GM23248 (cell line): Measurements from ENCODE around the gene SLC34A3. TPM values are rescaled to one million over a fixed set of nuclear protein-coding genes. Genes with fewer than 3 reads are reported as not detected.

Experiments used
- DNase-seq: peaks from one replicate; pipeline ENCODE4 v3.0.0-alpha.2; 2015
- H2AFZ ChIP-seq: fragments of 200-600 bp; sonication (generic); 2 replicates; pipeline ENCODE4 v1.6.1; 2016; ENCODE audit warnings: antibody characterized with exemption
- H3F3A ChIP-seq: fragments of 200-600 bp; sonication (generic); 2 replicates; pipeline ENCODE4 v1.6.1; 2016; ENCODE audit warnings: mild to moderate bottlenecking, antibody characterized with exemption, mixed run types; ENCODE audit not compliant: insufficient read depth
- H3K27ac ChIP-seq: fragments of 200-600 bp; sonication (generic); 2 replicates; pipeline ENCODE4 v1.5.1; 2016; ENCODE audit warnings: mild to moderate bottlenecking
- H3K27me3 ChIP-seq: fragments of 200-600 bp; sonication (generic); replicated peaks from 2 replicates; pipeline ENCODE4 v1.6.1; 2016; ENCODE audit warnings: mild to moderate bottlenecking; ENCODE audit not compliant: insufficient read depth
- H3K36me3 ChIP-seq: fragments of 200-600 bp; sonication (generic); 2 replicates; pipeline ENCODE4 v1.6.1; 2016; ENCODE audit warnings: low read depth, mild to moderate bottlenecking
- H3K4me1 ChIP-seq: fragments of 200-600 bp; sonication (generic); 2 replicates; pipeline ENCODE4 v1.6.1; 2016; ENCODE audit warnings: mild to moderate bottlenecking; ENCODE audit not compliant: insufficient read depth
- H3K4me2 ChIP-seq: fragments of 200-600 bp; sonication (generic); one replicate; pipeline ENCODE4 v1.6.1; 2016; ENCODE audit warnings: mild to moderate bottlenecking; ENCODE audit not compliant: unreplicated experiment
- H3K4me3 ChIP-seq: fragments of 200-600 bp; sonication (generic); 2 replicates; pipeline ENCODE4 v1.5.1; 2016; ENCODE audit warnings: mild to moderate bottlenecking
- H3K79me2 ChIP-seq: fragments of 200-600 bp; sonication (generic); 2 replicates; pipeline ENCODE4 v1.6.1; 2016; ENCODE audit warnings: mild to moderate bottlenecking; ENCODE audit not compliant: insufficient read depth
- H3K9ac ChIP-seq: fragments of 200-600 bp; sonication (generic); 2 replicates; pipeline ENCODE4 v1.6.1; 2016; ENCODE audit warnings: mild to moderate bottlenecking
- H3K9me2 ChIP-seq: fragments of 200-600 bp; sonication (generic); 2 replicates; pipeline ENCODE4 v1.6.1; 2016; ENCODE audit warnings: mixed run types, mild to moderate bottlenecking, moderate library complexity; ENCODE audit not compliant: insufficient read depth
- H3K9me3 ChIP-seq: fragments of 200-600 bp; sonication (generic); one replicate; pipeline ENCODE4 v1.6.1; 2017; ENCODE audit warnings: low read depth
- H4K20me1 ChIP-seq: fragments of 200-600 bp; sonication (generic); 2 replicates; pipeline ENCODE4 v1.6.0; 2016; ENCODE audit not compliant: insufficient read depth
- EZH2 ChIP-seq: fragments of 200-600 bp; sonication (generic); IDR thresholded peaks from 2 replicates; pipeline ENCODE4 v1.6.1; 2018; ENCODE audit warnings: antibody characterized with exemption, mild to moderate bottlenecking; ENCODE audit not compliant: insufficient read depth, poor library complexity, severe bottlenecking
- EZH2phosphoT487 ChIP-seq: fragments of 200-600 bp; sonication (generic); IDR thresholded peaks from 2 replicates; pipeline ENCODE4 v1.6.1; 2018; ENCODE audit warnings: antibody characterized with exemption, moderate library complexity, mild to moderate bottlenecking, low read depth; ENCODE audit not compliant: insufficient read depth
- WGBS, 2 experiments: methylation state at CpG; one replicate each; pipeline ENCODE4 v1.1.6; 2015 to 2017; ENCODE audit warnings: low lambda C conversion rate in 2 of 2, low coverage in 1 of 2; ENCODE audit errors: missing lambda C conversion rate in 2 of 2; 5-methylcytosine and 5-hydroxymethylcytosine counted together
- in situ Hi-C: fragments of 300-500 bp; cut with MboI; formaldehyde crosslinking; loops from 2 replicates; pipeline ENCODE4 v1.15.0; 2020
- polyA plus RNA-seq: library from polyadenylated mRNA; unstranded; fragments of >200 nt; fragmentation: Nextera tagmentation; extraction: Ambion mirVana; gene quantifications from 2 replicates; pipeline ENCODE4 v1.2.1, GENCODE V29; 2016
- total RNA-seq: library from RNA; depleted of rRNA; stranded (reverse); fragments of >200 nt; shearing (Covaris generic); gene quantifications from 2 replicates; pipeline ENCODE4 v1.2.3, GENCODE V29; 2014

SLC34A3 gene
- total and polyA plus RNA-seq, 2 experiments from 2014 or later = not detected

DNA sequence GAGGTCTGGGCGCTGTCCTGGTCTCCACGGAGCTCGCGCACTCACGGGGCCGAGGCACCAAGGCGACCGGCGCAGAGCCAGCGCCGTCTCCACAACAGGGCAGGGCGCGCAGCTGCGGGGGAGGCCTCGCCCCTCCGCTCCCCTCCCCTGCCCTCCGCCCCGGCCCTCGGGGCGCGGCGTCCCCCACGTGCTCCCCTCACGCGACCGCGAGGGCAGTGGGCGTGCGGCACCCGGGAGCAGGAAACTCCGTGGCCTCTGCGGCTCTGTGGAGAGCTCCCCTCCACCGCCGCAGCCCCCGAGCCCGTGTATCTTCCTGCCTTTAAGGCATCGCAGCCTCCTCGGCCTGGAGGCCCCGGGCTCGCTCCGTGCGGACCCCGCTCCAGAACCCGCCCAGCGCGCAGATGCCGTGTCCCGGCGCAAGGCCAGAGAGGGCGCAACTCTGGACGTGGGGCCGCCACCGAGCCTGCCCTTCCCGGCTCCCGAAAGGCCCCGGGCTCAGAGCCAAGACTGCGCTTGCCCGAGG, 9.7 kb downstream of the SLC34A3 start:
- peaks cover 18% of the 10 kb centered on the region for H3K36me3 ChIP-seq
- peak; percentile 92 for DNase-seq
- in situ Hi-C loops = no loop called here
- H3K27me3 ChIP-seq = no peaks in the 10 kb centered on the region
- H3K79me2 ChIP-seq = peaks cover 54% of the 10 kb centered on the region
- H2AFZ ChIP-seq = peak overlapping the region; percentile 55
- peaks cover 22% of the 10 kb centered on the region for H3F3A ChIP-seq
- peaks cover 19% of the 10 kb centered on the region; the same call in 1 of the 2 replicates for H4K20me1 ChIP-seq
- H3K4me3 ChIP-seq = peak overlapping the region; percentile 78
- H3K9me2 ChIP-seq = no peaks in the 10 kb centered on the region
- peaks cover 13% of the 10 kb centered on the region; the same call in 1 of the 2 replicates for H3K4me1 ChIP-seq
- peak overlapping the region; percentile 95 for H3K27ac ChIP-seq
- H3K9me3 ChIP-seq = no peaks in the 10 kb centered on the region
- H3K9ac ChIP-seq = peak overlapping the region; percentile 95
- 1% methylated on average over 28 to 49 of the region's 58 CpGs for WGBS, 2 experiments
- TF ChIP-seq EZH2phosphoT487 = no peak
- H3K4me2 ChIP-seq = peak overlapping the region; percentile 95

DNA sequence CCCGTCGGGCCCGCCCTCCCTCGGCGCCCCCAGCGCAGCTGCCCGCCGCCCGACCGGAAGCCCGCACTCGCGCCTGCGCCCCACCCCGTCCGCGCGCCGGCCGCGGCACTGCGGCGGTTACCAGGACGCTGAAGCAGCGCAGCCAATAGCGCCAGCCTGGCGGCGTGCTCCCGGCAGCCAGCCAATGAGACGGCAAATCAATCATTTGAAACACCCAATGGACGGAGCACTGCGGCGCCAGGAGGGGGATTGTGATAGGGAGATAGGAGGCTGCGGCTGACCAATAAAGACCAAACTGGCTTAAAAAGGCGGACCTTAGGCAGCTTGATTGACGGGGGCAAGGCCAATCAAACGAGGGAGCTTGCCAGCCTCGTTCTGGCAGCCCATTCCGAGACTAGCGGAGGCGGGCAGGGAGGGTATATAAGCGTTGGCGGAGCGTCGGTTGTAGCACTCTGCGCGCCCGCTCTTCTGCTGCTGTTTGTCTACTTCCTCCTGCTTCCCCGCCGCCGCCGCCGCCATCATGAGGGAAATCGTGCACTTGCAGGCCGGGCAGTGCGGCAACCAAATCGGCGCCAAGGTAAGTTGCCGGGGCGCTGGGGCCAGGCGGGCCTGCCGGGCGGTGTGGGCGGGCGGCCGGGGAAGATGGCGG, 10.3 kb downstream of the SLC34A3 start, which contains the start of gene TUBB4B:
Gene TUBB4B, plus strand, starts transcription at position 447 of the 649 bp plus-strand sequence. Its CDS starts 74 bp downstream, at position 521.
- DNase-seq = peak; percentile 100
- Histone ChIP-seq H3K4me3 (peak within 1 kb of the TSS; percentile 84), H3K27me3 (no peaks in the 10 kb centered on the region), H3K9ac (peak within 1 kb of the TSS; percentile 95), H3K4me1 (peaks cover 13% of the 10 kb centered on the region; the same call in 1 of the 2 replicates), H3K27ac (peak within 1 kb of the TSS; percentile 95), H3F3A (peaks cover 22% of the 10 kb centered on the region), H4K20me1 (peaks cover 19% of the 10 kb centered on the region; the same call in 1 of the 2 replicates), H3K4me2 (peak within 1 kb of the TSS; percentile 95), H3K36me3 (peaks cover 18% of the 10 kb centered on the region), H3K79me2 (peaks cover 54% of the 10 kb centered on the region), H3K9me3 (no peaks in the 10 kb centered on the region), H2AFZ (peak within 1 kb of the TSS; percentile 55), H3K9me2 (no peaks in the 10 kb centered on the region)
- WGBS, 2 experiments = 1% methylated on average over 41 to 67 of the region's 67 CpGs
- TF ChIP-seq EZH2phosphoT487 = no peak
- TF ChIP-seq EZH2 = no peak
- in situ Hi-C loops = no loop called here

GRCh38 chr9:137241490-137242268, 11.0 kb downstream of the SLC34A3 start:
- Histone ChIP-seq H3K27me3 (no peaks in the 10 kb centered on the region), H3F3A (peaks cover 22% of the 10 kb centered on the region), H3K27ac (peak overlapping the region; percentile 82), H2AFZ (no peak overlapping the region), H3K4me3 (peak overlapping the region; percentile 84), H3K4me2 (peak overlapping the region; percentile 90), H3K79me2 (peaks cover 54% of the 10 kb centered on the region), H4K20me1 (peaks cover 19% of the 10 kb centered on the region; the same call in 1 of the 2 replicates), H3K4me1 (peaks cover 13% of the 10 kb centered on the region; the same call in 1 of the 2 replicates), H3K36me3 (peaks cover 18% of the 10 kb centered on the region), H3K9ac (peak overlapping the region; percentile 89), H3K9me3 (no peaks in the 10 kb centered on the region), H3K9me2 (no peaks in the 10 kb centered on the region)
- TF ChIP-seq EZH2phosphoT487 (no peak), EZH2 (no peak)
- peak; percentile 89 for DNase-seq
- WGBS, 2 experiments = 1 to 2% methylated on average over 29 to 60 of the region's 83 CpGs
- in situ Hi-C loops = no loop called here
